Brain microvascular endothelial cell (primary cell): ENCODE measurements around the gene EHD4.

Source experiments
- DNase-seq: peaks from one replicate; pipeline ENCODE4 v3.0.0-alpha.2; 2020
- H3K27ac ChIP-seq: fragments of 250-450 bp; sonication (Bioruptor Pico); 2 replicates; pipeline ENCODE4 v1.5.1; 2020; ENCODE audit warnings: mild to moderate bottlenecking, moderate library complexity
- H3K27me3 ChIP-seq: fragments of 250-450 bp; sonication (Bioruptor Pico); replicated peaks from 2 replicates; pipeline ENCODE4 v1.5.1; 2020; ENCODE audit warnings: mild to moderate bottlenecking
- H3K36me3 ChIP-seq: fragments of 250-450 bp; sonication (Bioruptor Pico); replicated peaks from 2 replicates; pipeline ENCODE4 v1.5.1; 2020; ENCODE audit warnings: mild to moderate bottlenecking
- H3K4me3 ChIP-seq: 2 replicates; pipeline ENCODE4 v1.5.1; 2011; ENCODE audit warnings: low read depth, mild to moderate bottlenecking, control low read depth, low read length, moderate library complexity
- in situ Hi-C: cut with HindIII; loops from 2 replicates; pipeline ENCODE4 v1.10.0; 2017; ENCODE audit warnings: low sequenced_read_pairs, low pct_ligation_motif_present
- TF ChIP-seq, protein P1 (sequence below): IDR thresholded peaks from 2 replicates; pipeline ENCODE4 v1.5.1; 2011; ENCODE audit warnings: low read depth, mild to moderate bottlenecking, moderate library complexity, low read length, control low read depth, inconsistent platforms; ENCODE audit errors: missing control alignments

EHD4 gene

DNA sequence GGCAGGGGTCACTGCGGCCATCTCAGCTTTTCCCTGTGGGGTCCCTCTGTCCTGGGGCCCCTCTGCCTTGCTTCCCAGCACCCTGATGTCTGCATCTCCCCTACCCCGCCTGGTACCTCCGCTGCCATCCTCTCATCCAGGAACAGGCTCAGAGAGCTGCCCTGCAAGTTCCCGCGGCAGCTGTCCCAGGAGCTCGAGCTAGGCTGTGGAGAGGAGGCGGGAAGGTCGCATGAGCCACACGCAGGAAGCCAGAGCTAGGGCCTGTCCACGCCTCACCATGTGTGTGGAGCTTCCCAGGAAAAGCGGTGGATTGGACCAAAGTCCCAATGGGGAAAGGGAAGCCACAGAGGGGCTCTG, 121.2 kb downstream of the EHD4 start:
- no peaks in the 10 kb centered on the region for H3K27me3 ChIP-seq
- TF ChIP-seq, protein P1, sequence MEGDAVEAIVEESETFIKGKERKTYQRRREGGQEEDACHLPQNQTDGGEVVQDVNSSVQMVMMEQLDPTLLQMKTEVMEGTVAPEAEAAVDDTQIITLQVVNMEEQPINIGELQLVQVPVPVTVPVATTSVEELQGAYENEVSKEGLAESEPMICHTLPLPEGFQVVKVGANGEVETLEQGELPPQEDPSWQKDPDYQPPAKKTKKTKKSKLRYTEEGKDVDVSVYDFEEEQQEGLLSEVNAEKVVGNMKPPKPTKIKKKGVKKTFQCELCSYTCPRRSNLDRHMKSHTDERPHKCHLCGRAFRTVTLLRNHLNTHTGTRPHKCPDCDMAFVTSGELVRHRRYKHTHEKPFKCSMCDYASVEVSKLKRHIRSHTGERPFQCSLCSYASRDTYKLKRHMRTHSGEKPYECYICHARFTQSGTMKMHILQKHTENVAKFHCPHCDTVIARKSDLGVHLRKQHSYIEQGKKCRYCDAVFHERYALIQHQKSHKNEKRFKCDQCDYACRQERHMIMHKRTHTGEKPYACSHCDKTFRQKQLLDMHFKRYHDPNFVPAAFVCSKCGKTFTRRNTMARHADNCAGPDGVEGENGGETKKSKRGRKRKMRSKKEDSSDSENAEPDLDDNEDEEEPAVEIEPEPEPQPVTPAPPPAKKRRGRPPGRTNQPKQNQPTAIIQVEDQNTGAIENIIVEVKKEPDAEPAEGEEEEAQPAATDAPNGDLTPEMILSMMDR, result no peak
- no peak overlapping the region for H3K4me3 ChIP-seq
- no peak for DNase-seq
- in situ Hi-C loops, result no loop called here
- peaks cover 3% of the 10 kb centered on the region for H3K36me3 ChIP-seq
- H3K27ac ChIP-seq, result no peak overlapping the region

DNA sequence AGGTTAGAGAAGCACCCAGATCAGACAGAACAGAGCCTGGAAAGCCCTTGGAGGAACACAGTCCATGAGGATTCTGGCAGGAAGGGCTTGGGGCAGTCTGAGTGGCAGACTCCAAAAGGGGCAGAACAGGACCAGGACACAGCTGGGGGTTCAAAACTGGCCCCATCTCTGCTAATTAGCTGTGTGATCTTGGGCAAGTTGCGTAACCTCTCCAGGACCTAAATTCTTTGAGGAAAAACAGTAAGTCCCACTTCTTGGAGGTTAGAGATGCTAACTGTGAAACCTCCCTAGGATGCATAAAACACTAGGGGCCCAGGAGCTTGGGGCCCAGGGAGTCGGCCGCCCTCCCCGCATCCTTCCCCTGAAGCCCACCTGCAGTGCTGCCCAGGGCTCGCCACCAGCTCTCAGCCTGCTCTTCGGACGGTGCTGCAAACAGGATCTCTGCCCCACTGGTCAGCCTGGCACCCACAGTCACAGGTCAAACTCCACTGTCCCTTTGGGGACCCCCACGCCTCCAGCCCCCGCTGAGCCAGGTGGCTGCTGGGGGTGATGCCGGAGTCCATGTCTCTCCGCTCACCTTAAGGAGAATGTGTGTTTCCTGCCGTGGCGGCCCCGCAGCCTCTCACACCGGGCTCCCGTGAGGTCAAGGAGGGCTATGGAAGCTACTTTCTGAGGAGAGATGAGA, 121.7 kb downstream of the EHD4 start:
- no peak for DNase-seq
- no peak overlapping the region for H3K27ac ChIP-seq
- TF ChIP-seq, protein P1, result no peak
- in situ Hi-C loops, result no loop called here
- H3K36me3 ChIP-seq, result peaks cover 3% of the 10 kb centered on the region
- H3K27me3 ChIP-seq, result no peaks in the 10 kb centered on the region
- H3K4me3 ChIP-seq, result no peak overlapping the region

DNA sequence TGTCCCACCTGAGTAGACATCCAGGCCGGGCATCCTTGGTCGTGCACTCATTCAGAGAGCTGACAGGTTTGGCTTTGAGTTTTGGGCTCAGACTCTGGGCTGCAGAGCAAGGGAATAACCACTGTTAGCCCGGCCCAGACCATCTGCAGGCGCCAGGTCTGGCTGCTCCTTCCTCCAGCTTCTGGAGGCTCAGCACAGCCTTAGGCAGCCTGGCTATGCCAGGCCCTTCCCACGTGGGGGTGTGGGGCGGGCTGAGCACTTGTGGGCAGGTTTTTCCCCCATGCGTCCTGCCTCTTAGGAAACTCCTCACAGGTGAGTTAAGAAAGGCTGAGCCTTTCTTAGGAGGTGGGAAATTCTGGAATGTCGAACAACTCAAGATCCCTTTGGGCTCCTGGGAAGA, 122.5 kb downstream of the EHD4 start:
- TF ChIP-seq, protein P1, result no peak
- DNase-seq, result no peak
- no peaks in the 10 kb centered on the region for H3K27me3 ChIP-seq
- no peak overlapping the region for H3K4me3 ChIP-seq
- in situ Hi-C loops, result no loop called here
- no peak overlapping the region for H3K27ac ChIP-seq
- H3K36me3 ChIP-seq, result peaks cover 3% of the 10 kb centered on the region

DNA sequence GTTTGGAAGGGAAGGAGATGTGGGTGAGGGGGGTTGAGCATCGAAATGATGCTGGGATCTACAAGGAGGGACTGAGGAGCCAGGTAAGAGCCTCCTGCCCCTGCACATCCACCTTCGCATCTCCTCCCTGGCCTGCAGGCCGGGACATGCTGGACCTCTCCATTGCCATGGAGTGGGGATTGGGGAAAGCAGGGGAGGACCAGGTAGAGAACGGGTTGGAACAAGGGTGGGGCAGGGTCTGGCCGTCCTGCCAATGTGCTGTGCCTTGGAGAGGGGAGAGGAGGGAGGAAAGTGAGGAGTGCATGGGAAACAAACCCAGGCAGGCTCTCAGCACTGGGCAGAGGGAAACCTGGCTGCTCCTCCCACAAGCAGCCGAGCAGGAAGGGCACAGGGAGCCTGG, 123.2 kb downstream of the EHD4 start:
- TF ChIP-seq, protein P1, result no peak
- no peak overlapping the region for H3K4me3 ChIP-seq
- in situ Hi-C loops, result no loop called here
- no peak overlapping the region for H3K27ac ChIP-seq
- no peak for DNase-seq
- H3K27me3 ChIP-seq, result no peaks in the 10 kb centered on the region
- H3K36me3 ChIP-seq, result peaks cover 3% of the 10 kb centered on the region

DNA sequence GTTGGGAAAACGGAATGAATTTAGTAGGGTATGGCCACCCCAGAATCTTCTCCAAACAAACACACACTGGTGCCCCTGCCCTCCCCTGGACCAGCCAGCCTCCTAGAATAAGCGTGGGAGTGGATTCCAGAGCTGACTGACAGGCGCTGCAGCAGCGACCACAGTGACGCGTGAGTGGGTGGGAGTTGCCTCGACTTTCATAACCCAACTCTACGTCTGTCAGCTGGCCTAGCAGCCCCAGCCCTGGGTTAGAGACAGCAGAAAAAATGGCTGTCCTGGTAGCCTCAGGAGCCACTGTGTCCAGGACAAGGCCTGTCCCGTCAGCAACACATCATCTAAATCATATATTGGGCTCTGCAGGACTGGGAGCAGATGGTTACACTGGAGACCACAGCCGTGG, 123.7 kb downstream of the EHD4 start:
- Histone ChIP-seq H3K27ac (no peak overlapping the region), H3K27me3 (no peaks in the 10 kb centered on the region), H3K4me3 (no peak overlapping the region), H3K36me3 (peaks cover 3% of the 10 kb centered on the region)
- DNase-seq, result no peak
- in situ Hi-C loops, result no loop called here
- TF ChIP-seq, protein P1, result no peak

DNA sequence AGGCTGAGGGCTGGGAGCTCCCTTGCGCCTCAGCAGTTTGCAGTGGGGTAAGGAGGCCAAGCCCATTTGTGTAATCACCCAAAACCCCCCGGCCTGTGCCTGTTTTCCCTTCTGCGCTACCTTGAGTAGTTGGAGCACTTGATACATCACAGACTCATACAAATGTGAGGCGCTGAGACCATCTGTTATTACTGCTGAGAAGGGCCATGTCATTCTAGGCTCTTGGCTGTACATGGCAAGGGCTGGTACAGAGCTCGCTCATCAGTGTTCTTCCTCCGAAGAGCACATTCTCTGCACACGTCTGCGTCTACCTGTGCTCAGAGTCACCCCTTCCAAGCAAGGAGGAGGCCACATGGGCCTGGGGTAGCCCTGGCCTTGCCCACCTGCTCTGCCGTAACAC, 124.4 kb downstream of the EHD4 start:
- H3K36me3 ChIP-seq, result peaks cover 3% of the 10 kb centered on the region
- H3K4me3 ChIP-seq, result no peak overlapping the region
- in situ Hi-C loops, result no loop called here
- DNase-seq, result no peak
- TF ChIP-seq, protein P1, result no peak
- no peak overlapping the region for H3K27ac ChIP-seq
- no peaks in the 10 kb centered on the region for H3K27me3 ChIP-seq
